Sigmoid colon (tissue), 7 donors: ENCODE data around the gene FGD5. TPM values are rescaled to one million over a fixed set of nuclear protein-coding genes. Genes with fewer than 3 reads are reported as not detected.

ENCODE experiments used
- DNase-seq: peaks from one replicate; pipeline ENCODE4 v3.0.0-alpha.2; 2019
- H3K27ac ChIP-seq, 4 donors: fragments of 200-600 bp; sonication (generic); one replicate each; pipeline ENCODE4 v1.5.1; 2016 to 2019; ENCODE audit warnings: mild to moderate bottlenecking in 1 of 4
- H3K27me3 ChIP-seq, 3 donors: fragments of 200-600 bp; sonication (generic); one replicate each; pipeline ENCODE4 v1.5.1; 2019; ENCODE audit warnings: mild to moderate bottlenecking in 1 of 3
- H3K36me3 ChIP-seq, 4 donors: fragments of 200-600 bp; sonication (generic); one replicate each; pipeline ENCODE4 v1.5.1; 2016 to 2019
- H3K4me1 ChIP-seq, 4 donors: fragments of 200-600 bp; sonication (generic); one replicate each; pipeline ENCODE4 v1.5.1; 2017 to 2019
- H3K4me3 ChIP-seq, 4 donors: fragments of 200-600 bp; sonication (generic); one replicate each; pipeline ENCODE4 v1.5.1; 2017 to 2019; ENCODE audit warnings: mild to moderate bottlenecking in 2 of 4, moderate library complexity in 1 of 4
- H3K9me3 ChIP-seq, 4 donors: fragments of 200-600 bp in 3 of 4; sonication (generic) in 3 of 4; one replicate each; pipeline versions ENCODE4 v1.5.1 to v1.6.1; 2013 to 2019
- CTCF ChIP-seq, 4 experiments: fragments of 450-650 bp in 3 of 4; fragments of 200-600 bp in 1 of 4; IDR thresholded peaks; one replicate each; pipeline ENCODE4 v1.5.1; 2016 to 2019; ENCODE audit warnings: antibody characterized with exemption in 4 of 4, mild to moderate bottlenecking in 3 of 4, moderate library complexity in 2 of 4
- EP300 ChIP-seq, 4 donors: sonication (generic); formaldehyde crosslinking; IDR thresholded peaks; one replicate each; pipeline ENCODE4 v1.6.1; 2017; ENCODE audit warnings: antibody characterized with exemption in 4 of 4
- POLR2A ChIP-seq, 2 donors: fragments of 450-650 bp; IDR thresholded peaks; one replicate each; pipeline ENCODE4 v1.6.1; 2016; ENCODE audit warnings: antibody characterized with exemption in 2 of 2, mild to moderate bottlenecking in 2 of 2, moderate library complexity in 2 of 2
- POLR2AphosphoS5 ChIP-seq, 4 donors: sonication (generic); formaldehyde crosslinking; IDR thresholded peaks; one replicate each; pipeline ENCODE4 v1.6.1; 2017; ENCODE audit warnings: antibody characterized with exemption in 4 of 4
- WGBS, 2 donors: extraction: QIAGEN DNeasy Blood & Tissue Kit; methylation state at CpG; one replicate each; pipeline ENCODE4 v1.1.7; 2013; 5-methylcytosine and 5-hydroxymethylcytosine counted together
- intact Hi-C: fragments of 100-400 bp; cut with DNase I; formaldehyde crosslinking; loops from one replicate; pipeline ENCODE4 v1.15.1; 2023
- polyA plus RNA-seq, 3 donors: library from polyadenylated mRNA; stranded (reverse); fragments of 200-250 nt; gene quantifications; one replicate each; pipeline ENCODE4 v1.2.3, GENCODE V29; 2013
- total RNA-seq, 4 donors: library from RNA; depleted of rRNA; stranded (reverse); fragments of >200 nt; gene quantifications; one replicate each; pipeline ENCODE4 v1.1.0, GENCODE V29; 2016
- donor health status: healthy with polysubstance abuse.
- donor health status: Bipolar disorder and iron deficiency.
- donor health status: healthy.

Gene FGD5
- total and polyA plus RNA-seq, 7 donors: 2.1 to 18.6 (median 6.4) TPM

DNA sequence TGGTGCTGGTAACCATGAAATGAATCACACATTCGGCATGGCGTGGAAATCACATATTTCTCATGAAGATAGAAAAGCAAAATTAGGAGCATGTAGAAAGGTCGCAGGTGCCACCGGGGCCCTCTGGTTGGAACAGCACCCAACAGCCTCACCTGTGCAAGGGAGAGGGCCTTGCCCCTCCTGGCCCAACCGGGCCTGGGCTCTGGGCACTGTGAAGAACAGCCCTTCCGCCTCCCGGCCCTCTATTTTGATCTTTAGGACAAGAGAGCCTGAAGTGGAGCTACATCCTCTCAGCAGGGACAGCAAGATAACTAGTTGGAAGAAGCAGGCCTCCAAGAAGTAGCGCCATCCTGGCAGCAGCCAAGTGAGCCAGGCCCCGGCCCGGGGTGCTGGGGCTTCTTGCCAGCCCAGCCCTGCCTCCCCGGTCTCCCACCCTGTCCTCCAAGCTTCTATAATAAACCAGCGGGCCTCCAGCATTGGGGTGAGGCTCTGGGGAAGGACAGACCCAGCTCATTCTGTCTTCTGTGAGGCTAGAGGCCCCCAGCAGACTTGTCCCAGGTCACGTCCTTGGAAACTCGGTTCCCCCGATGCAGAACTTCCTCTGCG, 46.1 kb upstream of the FGD5 start:
- TF ChIP-seq EP300 (IDR thresholded peaks at IDR 0.05) (no peak), POLR2AphosphoS5 (IDR thresholded peaks at IDR 0.05) (no peak), CTCF (IDR thresholded peaks at IDR 0.05) (no peak), POLR2A (IDR thresholded peaks at IDR 0.05) (no peak)
- 87 to 91% methylated on average over 16 of the region's 16 CpGs for WGBS, 2 donors
- Histone ChIP-seq H3K4me1 (no peaks in the 10 kb centered on the region), H3K9me3 (no peaks in the 10 kb centered on the region), H3K27me3 (no peaks in the 10 kb centered on the region), H3K27ac (no peak overlapping the region), H3K4me3 (no peak overlapping the region), H3K36me3 (no peaks in the 10 kb centered on the region)
- intact Hi-C loops: no loop called here
- DNase-seq: no peak

GRCh38 chr3:14773281-14773680, 45.5 kb upstream of the FGD5 start:
- no peak for DNase-seq
- Histone ChIP-seq H3K4me3 (no peak overlapping the region), H3K27ac (no peak overlapping the region), H3K27me3 (no peaks in the 10 kb centered on the region), H3K36me3 (no peaks in the 10 kb centered on the region), H3K4me1 (no peaks in the 10 kb centered on the region), H3K9me3 (no peaks in the 10 kb centered on the region)
- intact Hi-C loops: no loop called here
- no peak for TF ChIP-seq CTCF (IDR thresholded peaks at IDR 0.05)
- TF ChIP-seq EP300 (IDR thresholded peaks at IDR 0.05): no peak
- TF ChIP-seq POLR2AphosphoS5 (IDR thresholded peaks at IDR 0.05): no peak
- TF ChIP-seq POLR2A (IDR thresholded peaks at IDR 0.05): no peak

- WGBS, 2 donors: 89 to 90% methylated on average over 6 of the region's 6 CpGs
- Histone ChIP-seq H3K36me3 (no peaks in the 10 kb centered on the region), H3K27me3 (no peaks in the 10 kb centered on the region), H3K27ac (no peak overlapping the region), H3K9me3 (peaks cover 0 to 1% (median 0%) of the 10 kb centered on the region in 4 donors), H3K4me3 (no peak overlapping the region), H3K4me1 (no peaks in the 10 kb centered on the region)
- intact Hi-C loops: no loop called here
- peak; percentile 42 for DNase-seq
- TF ChIP-seq CTCF (IDR thresholded peaks at IDR 0.05) (no peak), POLR2AphosphoS5 (IDR thresholded peaks at IDR 0.05) (no peak), EP300 (IDR thresholded peaks at IDR 0.05) (no peak), POLR2A (IDR thresholded peaks at IDR 0.05) (no peak)
Observed at GRCh38 chr3:14773691-14774128, 45.1 kb upstream of the FGD5 start.

- TF ChIP-seq EP300 (IDR thresholded peaks at IDR 0.05) (no peak), CTCF (IDR thresholded peaks at IDR 0.05) (no peak), POLR2AphosphoS5 (IDR thresholded peaks at IDR 0.05) (no peak), POLR2A (IDR thresholded peaks at IDR 0.05) (no peak)
- DNase-seq: peak; percentile 39
- peaks cover 0 to 5% (median 1%) of the 10 kb centered on the region in 4 donors for H3K9me3 ChIP-seq
- H3K4me3 ChIP-seq: no peak overlapping the region
- H3K36me3 ChIP-seq: no peaks in the 10 kb centered on the region
- WGBS, 2 donors: 81 to 85% methylated on average over 12 of the region's 12 CpGs
- no peak overlapping the region for H3K27ac ChIP-seq
- intact Hi-C loops: no loop called here
- no peaks in the 10 kb centered on the region for H3K4me1 ChIP-seq
- H3K27me3 ChIP-seq: no peaks in the 10 kb centered on the region
Observed at GRCh38 chr3:14774431-14774830, 44.3 kb upstream of the FGD5 start.

- Histone ChIP-seq H3K4me1 (no peaks in the 10 kb centered on the region), H3K36me3 (no peaks in the 10 kb centered on the region), H3K4me3 (no peak overlapping the region), H3K9me3 (peaks cover 0 to 7% (median 2%) of the 10 kb centered on the region in 4 donors), H3K27ac (no peak overlapping the region), H3K27me3 (no peaks in the 10 kb centered on the region)
- no peak for TF ChIP-seq POLR2A (IDR thresholded peaks at IDR 0.05)
- TF ChIP-seq EP300 (IDR thresholded peaks at IDR 0.05): no peak
- TF ChIP-seq CTCF (IDR thresholded peaks at IDR 0.05): no peak
- TF ChIP-seq POLR2AphosphoS5 (IDR thresholded peaks at IDR 0.05): no peak
- intact Hi-C loops: no loop called here
- WGBS, 2 donors: 92 to 94% methylated on average over 7 of the region's 7 CpGs
- peak; percentile 39 for DNase-seq
Observed at GRCh38 chr3:14775011-14775410, 43.8 kb upstream of the FGD5 start.
